Rectal smooth muscle tissue (tissue), 1 donor: ENCODE results near the gene RASA3.

ENCODE experiments used
- H3K27ac ChIP-seq: one replicate; pipeline ENCODE4 v1.7.0; 2013; ENCODE audit warnings: low read depth, low read length, inconsistent platforms
- H3K27me3 ChIP-seq: one replicate; pipeline ENCODE4 v1.7.0; 2013; ENCODE audit warnings: low read length; ENCODE audit not compliant: control insufficient read depth, insufficient read depth
- H3K36me3 ChIP-seq: one replicate; pipeline ENCODE4 v1.7.0; 2013; ENCODE audit warnings: low read length; ENCODE audit not compliant: control insufficient read depth, insufficient read depth
- H3K4me1 ChIP-seq: one replicate; pipeline ENCODE4 v1.7.0; 2013; ENCODE audit warnings: low read length; ENCODE audit not compliant: control insufficient read depth, insufficient read depth
- H3K4me3 ChIP-seq: one replicate; pipeline ENCODE4 v1.7.0; 2013; ENCODE audit warnings: low read length
- H3K9ac ChIP-seq: one replicate; pipeline ENCODE4 v1.7.0; 2013; ENCODE audit warnings: low read length

The RASA3 gene

GRCh38 chr13:114031631-114032030 is 100.8 kb downstream of the RASA3 start:
- Histone ChIP-seq H3K27me3 (no peaks in the 10 kb centered on the region), H3K27ac (no peak overlapping the region), H3K4me3 (no peak overlapping the region), H3K36me3 (peaks cover 4% of the 10 kb centered on the region), H3K9ac (no peak overlapping the region), H3K4me1 (peaks cover 16% of the 10 kb centered on the region)

GRCh38 chr13:114030666-114031610 is 101.5 kb downstream of the RASA3 start:
- H3K4me1 ChIP-seq, result peaks cover 23% of the 10 kb centered on the region
- H3K27ac ChIP-seq, result no peak overlapping the region
- no peak overlapping the region for H3K9ac ChIP-seq
- no peaks in the 10 kb centered on the region for H3K27me3 ChIP-seq
- H3K4me3 ChIP-seq, result no peak overlapping the region
- H3K36me3 ChIP-seq, result peaks cover 4% of the 10 kb centered on the region

GRCh38 chr13:114029866-114030625 is 102.4 kb downstream of the RASA3 start:
- peaks cover 4% of the 10 kb centered on the region for H3K36me3 ChIP-seq
- no peak overlapping the region for H3K27ac ChIP-seq

GRCh38 chr13:114027826-114028225 is 104.6 kb downstream of the RASA3 start:
- Histone ChIP-seq H3K4me3 (peak overlapping the region; percentile 6), H3K36me3 (peaks cover 4% of the 10 kb centered on the region), H3K9ac (no peak overlapping the region), H3K27ac (no peak overlapping the region), H3K4me1 (peaks cover 28% of the 10 kb centered on the region), H3K27me3 (no peaks in the 10 kb centered on the region)

More at GRCh38 chr13:114029866-114030625, 102.4 kb downstream of the RASA3 start:
- Histone ChIP-seq H3K27me3 (no peaks in the 10 kb centered on the region), H3K4me1 (peaks cover 28% of the 10 kb centered on the region), H3K9ac (no peak overlapping the region), H3K4me3 (no peak overlapping the region)

GRCh38 chr13:114027046-114027715 is 105.2 kb downstream of the RASA3 start:
- Histone ChIP-seq H3K9ac (no peak overlapping the region), H3K4me3 (peak overlapping the region; percentile 7), H3K27ac (peak overlapping the region; percentile 53), H3K27me3 (no peaks in the 10 kb centered on the region), H3K36me3 (peaks cover 7% of the 10 kb centered on the region), H3K4me1 (peaks cover 26% of the 10 kb centered on the region)

GRCh38 chr13:114026481-114026880 is 105.9 kb downstream of the RASA3 start:
- peak overlapping the region; percentile 53 for H3K27ac ChIP-seq
- H3K4me1 ChIP-seq, result peaks cover 19% of the 10 kb centered on the region
- no peak overlapping the region for H3K4me3 ChIP-seq
- peaks cover 7% of the 10 kb centered on the region for H3K36me3 ChIP-seq
- no peak overlapping the region for H3K9ac ChIP-seq
- no peaks in the 10 kb centered on the region for H3K27me3 ChIP-seq

- Histone ChIP-seq H3K36me3 (peaks cover 8% of the 10 kb centered on the region), H3K4me3 (peak overlapping the region; percentile 17), H3K27me3 (no peaks in the 10 kb centered on the region), H3K4me1 (peaks cover 19% of the 10 kb centered on the region), H3K9ac (no peak overlapping the region), H3K27ac (peak overlapping the region; percentile 53)
Observed at GRCh38 chr13:114025714-114026431, 106.5 kb downstream of the RASA3 start.

- Histone ChIP-seq H3K27ac (no peak overlapping the region), H3K36me3 (peaks cover 7% of the 10 kb centered on the region), H3K27me3 (no peaks in the 10 kb centered on the region), H3K9ac (no peak overlapping the region), H3K4me1 (peaks cover 19% of the 10 kb centered on the region), H3K4me3 (no peak overlapping the region)
Observed at GRCh38 chr13:114025405-114025713, 107.1 kb downstream of the RASA3 start.

GRCh38 chr13:114024603-114025404 is 107.6 kb downstream of the RASA3 start:
- Histone ChIP-seq H3K36me3 (peaks cover 7% of the 10 kb centered on the region), H3K27ac (no peak overlapping the region), H3K4me3 (no peak overlapping the region), H3K4me1 (peaks cover 19% of the 10 kb centered on the region), H3K9ac (no peak overlapping the region), H3K27me3 (no peaks in the 10 kb centered on the region)

- no peak overlapping the region for H3K9ac ChIP-seq
- peaks cover 19% of the 10 kb centered on the region for H3K4me1 ChIP-seq
- no peak overlapping the region for H3K27ac ChIP-seq
- H3K36me3 ChIP-seq, result peaks cover 7% of the 10 kb centered on the region
- no peaks in the 10 kb centered on the region for H3K27me3 ChIP-seq
- no peak overlapping the region for H3K4me3 ChIP-seq
Observed at GRCh38 chr13:114023716-114024602, 108.5 kb downstream of the RASA3 start.
